ENCODE results near the gene TMEM247. TPM values are rescaled to one million over a fixed set of nuclear protein-coding genes. Genes with fewer than 3 reads are reported as not detected.

The TMEM247 gene
- total RNA-seq, 6 experiments from 2014 or later, result not detected

DNA sequence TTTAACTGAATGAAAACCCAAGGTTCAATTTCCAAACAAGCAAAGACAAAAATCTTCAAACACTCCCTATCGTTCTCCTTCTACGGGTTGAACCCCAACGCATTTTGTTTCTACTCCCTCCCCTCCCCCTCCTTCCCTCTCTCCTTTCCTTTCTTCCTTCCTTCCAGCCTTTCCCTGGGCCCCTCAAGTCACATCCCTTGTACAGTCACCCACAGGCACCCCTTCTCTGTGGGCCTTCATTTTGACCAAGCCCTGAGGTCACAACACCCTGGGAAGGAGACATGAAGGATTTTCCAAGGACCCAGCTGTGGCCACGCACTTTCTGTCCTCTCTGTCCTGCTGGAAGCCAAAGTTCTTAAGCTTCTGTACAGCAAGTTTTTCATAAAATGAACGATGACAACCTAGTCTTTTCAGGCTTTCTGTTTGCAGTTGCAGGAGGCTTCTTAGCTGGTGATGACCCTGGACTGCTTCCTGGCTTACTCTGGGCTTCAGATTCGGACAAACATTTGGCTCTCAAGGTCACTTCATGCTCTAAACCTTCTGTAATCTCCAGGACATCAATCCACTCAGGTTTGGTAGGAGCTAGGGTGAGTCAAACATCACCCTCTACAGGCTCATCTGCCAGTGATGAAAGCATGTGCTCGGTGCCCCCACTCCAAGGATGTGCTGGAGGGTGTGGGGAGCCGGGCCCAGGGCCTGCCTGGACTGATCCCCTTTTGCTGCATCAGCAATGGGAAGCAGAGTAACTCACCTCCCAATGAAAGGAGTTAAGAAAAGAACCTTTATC, 25.5 kb downstream of the TMEM247 start:
- TF ChIP-seq, protein P1, sequence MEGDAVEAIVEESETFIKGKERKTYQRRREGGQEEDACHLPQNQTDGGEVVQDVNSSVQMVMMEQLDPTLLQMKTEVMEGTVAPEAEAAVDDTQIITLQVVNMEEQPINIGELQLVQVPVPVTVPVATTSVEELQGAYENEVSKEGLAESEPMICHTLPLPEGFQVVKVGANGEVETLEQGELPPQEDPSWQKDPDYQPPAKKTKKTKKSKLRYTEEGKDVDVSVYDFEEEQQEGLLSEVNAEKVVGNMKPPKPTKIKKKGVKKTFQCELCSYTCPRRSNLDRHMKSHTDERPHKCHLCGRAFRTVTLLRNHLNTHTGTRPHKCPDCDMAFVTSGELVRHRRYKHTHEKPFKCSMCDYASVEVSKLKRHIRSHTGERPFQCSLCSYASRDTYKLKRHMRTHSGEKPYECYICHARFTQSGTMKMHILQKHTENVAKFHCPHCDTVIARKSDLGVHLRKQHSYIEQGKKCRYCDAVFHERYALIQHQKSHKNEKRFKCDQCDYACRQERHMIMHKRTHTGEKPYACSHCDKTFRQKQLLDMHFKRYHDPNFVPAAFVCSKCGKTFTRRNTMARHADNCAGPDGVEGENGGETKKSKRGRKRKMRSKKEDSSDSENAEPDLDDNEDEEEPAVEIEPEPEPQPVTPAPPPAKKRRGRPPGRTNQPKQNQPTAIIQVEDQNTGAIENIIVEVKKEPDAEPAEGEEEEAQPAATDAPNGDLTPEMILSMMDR (IDR thresholded peaks at IDR 0.05), result no peak
- no peaks in the 10 kb centered on the region for H3K9me3 Mint-ChIP-seq
- no peak overlapping the region for H3K27ac Mint-ChIP-seq
- no peaks in the 10 kb centered on the region for H3K36me3 Mint-ChIP-seq (ENCODE audit: low read depth)
- no peak overlapping the region for H3K4me3 Mint-ChIP-seq
- H3K27me3 Mint-ChIP-seq (ENCODE audit: insufficient read depth), result peaks cover 11% of the 10 kb centered on the region
- peaks cover 13% of the 10 kb centered on the region; the same call in 1 of the 2 replicates for H3K4me1 Mint-ChIP-seq (ENCODE audit: low read depth)
- no peak for DNase-seq

DNA sequence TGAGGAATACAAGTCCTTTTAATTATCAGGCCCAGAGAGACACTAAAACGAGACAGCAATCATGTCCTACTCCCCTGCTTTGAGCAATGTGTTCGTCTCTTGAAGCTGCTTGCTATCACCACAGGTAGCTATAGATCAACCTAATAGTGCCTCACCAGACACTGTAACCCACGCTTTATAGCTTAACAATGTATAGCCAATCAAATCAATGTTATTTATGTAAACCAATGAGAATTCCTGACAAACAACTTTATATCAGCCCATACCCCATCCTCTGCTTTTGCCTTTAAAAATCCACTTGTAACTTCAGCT, 26.1 kb downstream of the TMEM247 start:
- Mint-ChIP-seq H3K27me3 (ENCODE audit: insufficient read depth) (peaks cover 8% of the 10 kb centered on the region), H3K9me3 (no peaks in the 10 kb centered on the region), H3K36me3 (ENCODE audit: low read depth) (no peaks in the 10 kb centered on the region), H3K4me3 (no peak overlapping the region), H3K27ac (no peak overlapping the region), H3K4me1 (ENCODE audit: low read depth) (peaks cover 8% of the 10 kb centered on the region; the same call in 1 of the 2 replicates)
- no peak for DNase-seq
- TF ChIP-seq, protein P1 (IDR thresholded peaks at IDR 0.05), result no peak

DNA sequence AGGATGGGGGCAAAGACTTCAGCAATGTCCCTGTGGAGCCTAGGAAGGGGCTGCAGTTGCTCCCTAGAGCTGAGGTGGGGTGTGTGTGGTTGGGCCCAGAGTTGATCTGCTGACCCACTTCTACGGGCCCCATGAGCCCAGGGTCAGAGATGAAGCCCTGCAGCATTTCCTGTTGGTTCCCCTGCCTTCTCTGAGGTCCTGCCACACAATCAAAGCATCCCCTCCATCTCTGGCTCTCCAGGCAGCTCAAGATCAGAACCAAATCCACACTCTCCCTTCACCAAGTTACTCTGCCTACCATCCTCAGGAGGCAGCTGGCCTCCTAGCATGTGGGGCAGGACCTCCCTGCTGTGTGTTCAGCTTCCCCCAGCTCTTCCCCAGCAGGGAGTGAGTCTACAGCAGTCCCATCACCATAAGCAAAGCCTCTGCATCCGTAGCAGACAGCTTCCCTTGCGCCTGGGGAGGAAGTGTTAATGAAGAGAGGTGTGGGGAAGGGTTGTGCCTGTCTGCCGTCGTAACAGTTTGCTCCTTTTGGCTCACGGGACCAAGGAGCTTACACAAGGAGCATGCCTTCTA, 26.9 kb downstream of the TMEM247 start:
- 0 out of 2 replicates have a peak, but pooled peaks cover 5% of the 10 kb centered on the region for H3K4me1 Mint-ChIP-seq (ENCODE audit: low read depth)
- TF ChIP-seq, protein P1 (IDR thresholded peaks at IDR 0.05), result no peak
- no peaks in the 10 kb centered on the region for H3K36me3 Mint-ChIP-seq (ENCODE audit: low read depth)
- no peak overlapping the region for H3K27ac Mint-ChIP-seq
- no peak for DNase-seq
- H3K9me3 Mint-ChIP-seq, result no peaks in the 10 kb centered on the region
- peaks cover 10% of the 10 kb centered on the region for H3K27me3 Mint-ChIP-seq (ENCODE audit: insufficient read depth)
- no peak overlapping the region for H3K4me3 Mint-ChIP-seq

DNA sequence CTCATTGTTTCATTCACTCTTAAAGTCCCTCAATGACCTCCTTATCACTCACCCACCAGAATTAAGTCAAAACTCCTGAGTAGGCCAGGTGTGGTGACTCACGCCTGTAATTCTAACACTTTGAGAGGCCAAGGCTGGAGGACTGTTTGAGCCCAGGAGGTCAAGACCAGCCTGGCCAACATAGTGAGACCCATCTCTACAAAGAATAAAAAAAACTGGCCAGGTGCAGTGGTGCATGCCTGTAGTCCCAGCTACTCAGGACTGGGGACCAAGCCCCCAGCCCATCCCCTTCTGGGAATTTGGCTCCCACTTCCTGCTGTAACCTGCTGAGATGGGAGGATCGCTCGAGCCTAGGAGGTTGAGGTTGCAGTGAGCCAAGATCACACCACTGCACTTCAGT, 28.9 kb downstream of the TMEM247 start:
- no peaks in the 10 kb centered on the region for H3K9me3 Mint-ChIP-seq
- H3K27me3 Mint-ChIP-seq (ENCODE audit: insufficient read depth), result peaks cover 22% of the 10 kb centered on the region
- no peak overlapping the region for H3K4me3 Mint-ChIP-seq
- DNase-seq, result no peak
- no peaks in the 10 kb centered on the region for H3K36me3 Mint-ChIP-seq (ENCODE audit: low read depth)
- TF ChIP-seq, protein P1 (IDR thresholded peaks at IDR 0.05), result no peak
- no peak overlapping the region for H3K27ac Mint-ChIP-seq
- 0 out of 2 replicates have a peak, but pooled peaks cover 5% of the 10 kb centered on the region for H3K4me1 Mint-ChIP-seq (ENCODE audit: low read depth)

- Mint-ChIP-seq H3K4me3 (no peak overlapping the region), H3K36me3 (ENCODE audit: low read depth) (no peaks in the 10 kb centered on the region), H3K27me3 (ENCODE audit: insufficient read depth) (peaks cover 22% of the 10 kb centered on the region), H3K27ac (no peak overlapping the region), H3K4me1 (ENCODE audit: low read depth) (0 out of 2 replicates have a peak, but pooled peaks cover 5% of the 10 kb centered on the region), H3K9me3 (no peaks in the 10 kb centered on the region)
- DNase-seq, result no peak
- TF ChIP-seq, protein P1 (IDR thresholded peaks at IDR 0.05), result no peak
Measured at GRCh38 chr2:46508759-46509158, 29.4 kb downstream of the TMEM247 start.
